ENCODE measurements around the gene TRIM28.

Gene TRIM28

DNA sequence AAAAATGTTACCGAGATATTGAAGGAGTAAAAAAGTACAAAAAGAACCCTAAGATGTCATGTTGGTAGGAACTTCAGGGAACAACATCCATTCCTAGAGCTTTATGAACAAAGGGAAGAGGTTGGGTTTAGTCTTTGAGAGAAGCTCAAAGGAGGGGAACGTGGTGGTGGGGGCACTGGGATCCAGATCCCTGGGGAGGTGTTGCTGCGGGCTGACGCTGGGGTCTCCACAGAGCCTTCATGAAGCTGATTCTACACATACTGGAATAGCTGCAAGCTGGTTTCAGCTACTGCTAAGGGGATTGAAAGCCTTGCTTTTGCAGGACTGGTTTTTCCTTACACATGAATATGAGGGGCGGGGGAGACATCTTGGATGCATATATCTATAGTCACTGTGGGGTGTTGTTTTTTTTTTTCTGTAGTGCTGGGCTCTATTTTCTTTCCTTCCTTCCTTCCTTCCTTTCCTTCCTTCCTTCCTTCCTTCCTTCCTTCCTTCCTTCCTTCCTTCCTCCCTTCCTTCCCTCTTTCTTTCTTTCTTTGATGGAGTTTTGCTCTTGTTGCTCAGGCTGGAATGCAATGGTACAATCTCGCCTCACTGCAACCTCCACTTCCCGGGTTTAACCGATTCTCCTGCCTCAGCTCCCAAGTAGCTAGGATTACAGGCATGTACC lies 35.7 kb downstream of the TRIM28 start:
- no peak for DNase-seq

DNA sequence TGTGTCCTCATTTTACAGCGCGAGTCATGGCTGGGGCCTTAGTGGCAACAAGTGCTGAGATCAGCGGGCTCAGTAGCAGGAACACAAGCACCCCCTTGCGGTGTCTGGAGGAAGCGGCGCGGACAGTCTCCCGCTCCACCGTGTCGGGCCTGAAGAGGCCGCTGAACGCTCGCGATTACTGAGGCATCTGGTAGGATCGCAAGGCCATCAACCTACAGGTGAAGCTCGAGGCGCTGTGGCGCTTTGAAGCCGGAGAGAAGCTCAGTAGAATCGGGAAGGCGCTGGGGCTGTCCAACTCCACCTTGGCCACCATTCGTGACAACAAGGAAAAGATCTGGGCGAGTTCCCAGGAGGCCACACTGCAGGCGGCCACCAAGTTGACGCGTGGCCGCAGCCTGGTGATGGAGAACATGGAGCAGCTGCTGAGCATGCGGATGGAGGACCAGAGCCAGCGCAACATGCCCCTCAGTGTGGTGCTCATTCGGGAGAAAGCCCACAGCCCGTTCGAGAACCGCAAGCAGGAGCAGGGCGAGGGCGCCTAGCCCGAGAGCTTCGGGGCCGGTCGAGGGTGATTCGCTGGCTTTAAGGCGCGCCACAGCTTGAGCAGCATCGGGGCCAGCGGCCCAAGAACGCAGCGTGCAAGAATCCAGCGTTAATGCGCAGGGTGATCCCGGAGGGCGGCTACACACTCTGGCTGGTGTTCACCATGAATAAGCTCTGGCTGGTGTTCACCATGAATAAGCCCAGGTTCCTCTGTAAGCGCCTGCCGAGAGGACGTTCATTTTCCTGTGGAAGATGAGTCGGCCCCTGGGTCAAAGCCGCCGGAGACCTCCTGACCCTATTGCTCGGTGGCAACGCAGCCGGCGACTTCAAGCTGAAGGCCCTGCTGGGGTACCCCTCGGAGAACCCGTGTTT lies 37.6 kb downstream of the TRIM28 start:
- peak; percentile 82 for DNase-seq

DNA sequence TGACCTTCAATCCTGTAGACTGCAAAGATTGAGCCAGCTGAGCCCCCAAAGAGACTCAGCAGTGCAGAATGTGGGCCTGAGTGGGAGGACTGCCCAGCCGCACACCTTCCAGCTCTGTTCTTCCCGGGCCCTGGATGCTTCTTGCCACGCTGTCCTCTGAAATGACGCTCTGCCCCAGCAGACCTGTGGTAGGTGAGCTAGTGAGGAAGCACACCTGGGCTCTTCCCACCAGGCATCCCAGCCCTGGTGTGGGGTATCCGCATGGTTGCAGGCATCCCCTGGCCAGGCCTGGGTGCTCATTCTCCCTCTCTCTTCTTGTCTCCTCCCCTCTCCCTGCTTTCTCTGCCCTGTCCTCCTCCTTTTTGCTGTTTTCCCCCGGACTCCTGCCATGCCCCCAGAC lies 39.1 kb downstream of the TRIM28 start:
- DNase-seq, result no peak

DNA sequence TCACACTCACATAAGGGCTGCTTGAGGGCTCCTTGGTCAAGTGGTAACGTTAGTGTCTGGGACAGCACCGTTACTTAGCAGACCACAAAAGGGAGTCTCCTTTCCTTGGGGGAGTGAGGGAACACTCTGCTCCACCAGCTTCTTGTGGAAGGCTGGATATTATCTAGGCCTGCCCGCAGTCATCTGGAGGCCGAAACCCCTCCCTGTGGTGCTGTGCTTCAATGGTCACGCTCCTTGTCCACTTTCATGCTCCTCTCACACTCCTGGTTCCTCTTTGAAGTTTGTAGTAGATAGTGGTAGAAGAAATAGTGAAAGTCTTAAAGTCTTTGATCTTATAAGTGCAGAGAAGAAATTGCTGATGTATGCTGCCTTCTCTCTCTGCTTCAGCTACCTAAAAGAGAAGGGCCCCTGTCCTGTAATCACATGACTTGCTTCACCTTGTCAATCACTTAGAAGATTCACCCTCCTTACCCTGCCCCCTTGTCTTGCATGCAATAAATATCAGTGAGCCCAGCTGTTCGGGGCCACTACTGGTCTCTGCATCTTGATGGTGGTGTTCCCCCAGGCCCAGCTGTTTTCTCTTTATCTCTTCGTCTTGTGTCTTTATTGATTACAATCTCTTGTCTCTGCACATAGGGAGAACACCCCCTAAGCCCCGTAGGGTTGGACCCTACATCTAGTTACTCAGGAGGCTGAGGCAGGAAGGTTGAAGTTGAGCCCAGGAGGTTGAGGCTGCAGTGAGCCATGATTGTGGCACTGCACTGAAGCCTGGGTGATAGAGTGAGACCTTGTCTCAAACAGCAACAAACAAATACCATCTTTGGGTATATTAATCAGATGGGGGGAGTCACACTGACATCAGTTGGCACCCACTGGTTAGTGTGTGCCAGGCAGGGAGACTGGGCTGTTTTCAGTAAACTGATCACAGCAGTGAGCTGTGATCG lies 40.9 kb downstream of the TRIM28 start:
- no peak for DNase-seq

DNA sequence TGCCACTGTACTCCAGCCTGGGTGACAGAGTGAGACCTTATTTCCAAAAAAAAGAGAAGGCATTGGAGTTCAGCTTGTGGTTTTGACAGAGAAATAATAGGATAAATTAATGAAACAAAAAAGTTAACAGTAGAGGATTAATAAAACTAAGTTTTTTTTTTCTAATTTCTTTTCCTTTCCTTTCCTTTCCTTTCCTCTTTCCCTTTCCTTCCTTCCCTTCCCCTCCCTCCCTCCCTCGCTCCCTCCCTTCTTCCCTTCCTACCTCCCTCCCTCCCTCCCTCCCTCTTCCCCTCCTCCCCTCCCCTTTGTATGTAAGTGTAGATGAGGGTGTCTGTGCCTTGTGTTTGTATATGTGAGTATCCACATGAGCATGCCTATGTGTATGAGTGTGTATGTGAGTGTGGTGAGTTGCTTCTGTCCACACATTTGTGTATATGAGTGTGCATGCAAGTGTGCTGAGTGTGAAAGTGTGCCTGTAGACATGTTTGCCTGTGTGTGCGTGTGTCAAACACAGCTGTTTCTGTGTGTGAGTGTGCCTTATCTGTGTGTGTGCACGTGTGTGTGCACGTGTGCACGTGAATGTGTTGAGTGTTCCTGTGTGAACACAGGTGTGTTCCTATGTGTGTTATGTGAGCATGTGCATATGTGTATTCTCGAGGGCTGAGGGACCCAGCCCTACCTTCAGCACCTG lies 41.7 kb downstream of the TRIM28 start:
- DNase-seq, result no peak

DNA sequence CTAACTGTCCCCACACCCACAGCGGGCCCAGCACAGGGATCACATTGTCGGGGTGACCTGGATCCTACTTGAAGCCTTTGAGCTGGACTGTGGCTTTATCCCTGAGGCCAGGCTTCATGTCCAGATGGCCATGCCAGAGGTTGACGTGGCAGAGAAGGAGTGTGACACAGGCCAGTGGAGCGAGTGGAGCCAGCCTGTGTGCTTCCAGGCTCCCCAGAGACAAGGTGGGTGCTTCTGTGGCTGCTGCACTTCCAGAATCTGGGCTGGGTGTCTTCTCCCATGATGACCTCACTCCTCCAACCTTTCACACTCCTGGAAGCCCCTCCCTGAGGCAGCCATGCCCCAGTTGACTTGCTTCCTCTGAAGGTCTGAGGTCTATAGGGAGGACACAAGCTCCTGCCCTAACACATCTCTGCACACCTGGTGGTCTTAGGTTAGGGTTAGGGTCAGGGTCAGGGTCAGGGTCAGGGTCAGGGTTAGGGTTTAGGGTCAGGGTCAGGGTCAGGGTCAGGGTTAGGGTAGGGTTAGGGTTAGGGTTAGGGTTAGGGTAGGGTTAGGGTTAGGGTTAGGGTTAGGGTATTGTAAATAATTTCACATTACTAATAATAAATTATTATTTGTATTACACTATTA lies 42.4 kb downstream of the TRIM28 start:
- no peak for DNase-seq

Data from fibroblast of skin of back (primary cell).